DND-41 (cell line): Measurements from ENCODE around the gene SFRP4.

Experiments used
- EZH2 ChIP-seq: IDR thresholded peaks from 3 replicates; pipeline ENCODE4 v1.6.1; 2012; ENCODE audit warnings: borderline replicate concordance, low read depth, mild to moderate bottlenecking, moderate library complexity, low read length, inconsistent platforms; ENCODE audit not compliant: severe bottlenecking
- TF ChIP-seq, protein P1 (sequence below): IDR thresholded peaks from 2 replicates; pipeline ENCODE4 v1.5.1; 2012; ENCODE audit warnings: borderline replicate concordance, low read length, moderate library complexity, mild to moderate bottlenecking; ENCODE audit not compliant: poor library complexity, severe bottlenecking; ENCODE audit errors: extremely low read depth

GRCh38 chr7:37923996-37924395 lies 7.4 kb upstream of the SFRP4 start:
- TF ChIP-seq, protein P1, sequence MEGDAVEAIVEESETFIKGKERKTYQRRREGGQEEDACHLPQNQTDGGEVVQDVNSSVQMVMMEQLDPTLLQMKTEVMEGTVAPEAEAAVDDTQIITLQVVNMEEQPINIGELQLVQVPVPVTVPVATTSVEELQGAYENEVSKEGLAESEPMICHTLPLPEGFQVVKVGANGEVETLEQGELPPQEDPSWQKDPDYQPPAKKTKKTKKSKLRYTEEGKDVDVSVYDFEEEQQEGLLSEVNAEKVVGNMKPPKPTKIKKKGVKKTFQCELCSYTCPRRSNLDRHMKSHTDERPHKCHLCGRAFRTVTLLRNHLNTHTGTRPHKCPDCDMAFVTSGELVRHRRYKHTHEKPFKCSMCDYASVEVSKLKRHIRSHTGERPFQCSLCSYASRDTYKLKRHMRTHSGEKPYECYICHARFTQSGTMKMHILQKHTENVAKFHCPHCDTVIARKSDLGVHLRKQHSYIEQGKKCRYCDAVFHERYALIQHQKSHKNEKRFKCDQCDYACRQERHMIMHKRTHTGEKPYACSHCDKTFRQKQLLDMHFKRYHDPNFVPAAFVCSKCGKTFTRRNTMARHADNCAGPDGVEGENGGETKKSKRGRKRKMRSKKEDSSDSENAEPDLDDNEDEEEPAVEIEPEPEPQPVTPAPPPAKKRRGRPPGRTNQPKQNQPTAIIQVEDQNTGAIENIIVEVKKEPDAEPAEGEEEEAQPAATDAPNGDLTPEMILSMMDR = no peak
- TF ChIP-seq EZH2 = no peak
